Measurements from ENCODE around the gene PRPSAP2.
"Not testable (repeated sequence)": the region's sequence is repeated elsewhere in the genome, so short reads cannot be mapped to it uniquely, and the experiment has no call there.

DNA sequence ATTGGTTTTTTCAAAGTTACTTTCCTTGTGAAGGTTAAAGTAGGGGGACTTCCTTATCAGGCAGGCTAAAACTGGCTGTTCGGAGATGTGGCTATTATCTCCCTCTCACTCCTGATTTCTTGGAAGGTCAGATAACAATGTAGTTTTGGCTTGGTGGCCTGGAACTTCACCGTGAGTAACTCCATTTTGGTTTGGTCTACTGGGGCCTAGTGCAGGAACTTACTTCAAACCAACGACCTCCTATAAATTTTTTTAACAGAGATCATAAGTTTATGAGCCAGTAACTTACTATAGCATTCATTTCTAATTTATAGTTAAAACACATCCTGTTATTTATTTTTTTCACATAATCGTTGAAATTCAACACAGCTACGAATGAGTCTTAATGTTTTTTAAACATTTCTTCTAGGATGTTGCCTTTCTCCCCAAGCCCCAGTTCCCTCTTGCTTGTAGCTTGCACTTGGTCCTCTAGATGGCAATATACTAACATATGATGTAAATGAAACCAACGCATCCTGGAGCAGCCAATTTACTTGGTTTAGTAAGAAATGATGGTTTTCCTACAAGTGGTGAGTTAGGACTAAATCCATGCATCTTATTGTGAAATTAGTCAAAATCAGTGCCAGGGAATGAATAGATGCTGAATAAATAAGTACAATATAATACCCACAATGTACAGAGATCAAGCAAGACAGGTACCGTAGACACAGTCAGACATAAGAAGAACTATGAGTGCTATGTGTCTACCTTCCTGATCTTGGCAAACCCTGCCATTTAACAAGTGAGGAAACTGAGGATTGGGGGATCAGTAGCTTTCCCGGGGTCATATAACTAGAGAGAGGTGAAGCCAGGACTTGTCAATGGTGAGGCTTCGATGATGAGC, 41.2 kb upstream of the PRPSAP2 start:
- TF ChIP-seq CTCF (conservative IDR thresholded peaks at IDR 0.05; ENCODE audit: low read depth, low read length), result peak; percentile 57
- TF ChIP-seq FOS (IDR thresholded peaks at IDR 0.05; ENCODE audit: low read depth, low read length); MAZ (IDR thresholded peaks at IDR 0.05; ENCODE audit: borderline replicate concordance, low read depth, low read length): not testable (repeated sequence)
